ENCODE results near the gene NMS.

GRCh38 chr2:100476606-100477005, 6.3 kb downstream of the NMS start:
- TF ChIP-seq CTCF (IDR thresholded peaks at IDR 0.05) (no peak), ELF4 (CRISPR knock-in tag; IDR thresholded peaks at IDR 0.05; ENCODE audit: low read depth) (no peak), ZNF121 (CRISPR knock-in tag; IDR thresholded peaks at IDR 0.05) (no peak)

Data from WTC11 (cell line).